Memory B cell (primary cell): ENCODE results near the gene PEAK3.

Source experiments
- ATAC-seq: fragments of 150-1000 bp; cut with Tn5 transposase; 2 replicates; pipeline ENCODE4 v1.10.0; 2021; ENCODE audit warnings: low read depth, mild to moderate bottlenecking, moderate library complexity
- DNase-seq, 2 donors: peaks; one replicate each; pipeline ENCODE4 v3.0.0; 2022; ENCODE audit warnings: low spot score in 2 of 2
- H3K27ac Mint-ChIP-seq: one replicate; pipeline ENCODE4 v1.8.0; 2022; ENCODE audit warnings: mild to moderate bottlenecking, moderate library complexity, mixed read lengths
- H3K27me3 Mint-ChIP-seq: one replicate; pipeline ENCODE4 v1.8.0; 2022; ENCODE audit warnings: mixed read lengths
- H3K36me3 Mint-ChIP-seq: one replicate; pipeline ENCODE4 v1.8.0; 2022; ENCODE audit warnings: mild to moderate bottlenecking, mixed read lengths
- H3K4me1 Mint-ChIP-seq: one replicate; pipeline ENCODE4 v1.8.0; 2022; ENCODE audit warnings: mixed read lengths
- H3K4me3 Mint-ChIP-seq: one replicate; pipeline ENCODE4 v1.8.0; 2022; ENCODE audit warnings: mild to moderate bottlenecking, moderate library complexity, mixed read lengths
- H3K9me3 Mint-ChIP-seq: one replicate; pipeline ENCODE4 v1.8.0; 2022; ENCODE audit warnings: mixed read lengths

The PEAK3 gene

GRCh38 chr19:2282062-2282861, at the start of gene PEAK3:
Gene PEAK3 (minus strand): TSS chr19:2282175. CDS start chr19:2280931, 1,244 bp downstream.
- no peak for DNase-seq
- Mint-ChIP-seq H3K27ac (peak within 1 kb of the TSS; percentile 37), H3K36me3 (no peaks in the 10 kb centered on the region), H3K27me3 (no peaks in the 10 kb centered on the region), H3K4me3 (peak within 1 kb of the TSS; percentile 76), H3K4me1 (peaks cover 11% of the 10 kb centered on the region), H3K9me3 (no peaks in the 10 kb centered on the region)
- peak; percentile 48 for ATAC-seq

DNA sequence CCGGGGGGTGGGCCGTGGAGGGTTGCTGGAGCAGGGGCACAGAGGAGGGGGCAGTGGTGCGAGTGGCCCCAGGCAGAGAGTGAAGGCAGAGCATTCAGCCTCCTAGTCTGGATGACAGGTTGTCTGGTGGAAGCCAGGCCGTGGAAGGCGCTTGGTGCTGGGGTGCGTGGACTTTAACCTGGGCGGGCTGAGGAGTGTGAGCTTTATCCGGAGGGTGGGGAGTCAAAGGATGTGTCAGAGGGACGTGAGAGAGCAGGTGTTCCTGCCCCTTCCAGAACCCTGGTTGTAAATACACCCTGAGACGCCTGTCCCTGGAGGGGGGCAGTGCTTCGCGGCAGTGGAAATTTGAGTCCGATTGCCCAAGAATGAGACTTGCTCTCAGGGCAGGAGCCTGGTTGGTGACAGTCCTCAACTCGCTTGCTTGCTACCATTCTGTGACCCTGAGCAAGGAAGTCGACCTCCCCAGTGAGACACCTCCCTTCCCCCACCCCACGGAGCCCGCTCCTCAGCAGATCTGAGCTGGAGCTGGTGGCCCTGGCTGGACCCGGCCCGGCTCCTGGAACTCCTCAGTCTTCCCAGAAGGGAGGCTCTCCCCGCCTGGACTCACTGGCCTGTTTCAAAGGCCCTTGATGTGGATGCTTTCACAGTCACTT, 48.8 kb upstream of the PEAK3 start:
- Mint-ChIP-seq H3K4me1 (peaks cover 60% of the 10 kb centered on the region), H3K27ac (peak overlapping the region; percentile 95)
- no peak for DNase-seq

GRCh38 chr19:2330255-2330631, 48.3 kb upstream of the PEAK3 start:
- peak overlapping the region; percentile 24 for H3K4me3 Mint-ChIP-seq
- no peak for DNase-seq
- H3K4me1 Mint-ChIP-seq = peaks cover 60% of the 10 kb centered on the region
- peak overlapping the region; percentile 95 for H3K27ac Mint-ChIP-seq
- no peak for ATAC-seq
- no peaks in the 10 kb centered on the region for H3K9me3 Mint-ChIP-seq
- H3K36me3 Mint-ChIP-seq = peaks cover 10% of the 10 kb centered on the region
- H3K27me3 Mint-ChIP-seq = no peaks in the 10 kb centered on the region

More for the DNA sequence above, 48.8 kb upstream of the PEAK3 start:
- H3K36me3 Mint-ChIP-seq = peaks cover 12% of the 10 kb centered on the region
- H3K27me3 Mint-ChIP-seq = no peaks in the 10 kb centered on the region
- peak overlapping the region; percentile 25 for H3K4me3 Mint-ChIP-seq
- no peak for ATAC-seq
- H3K9me3 Mint-ChIP-seq = peaks cover 2% of the 10 kb centered on the region

- Mint-ChIP-seq H3K4me1 (peaks cover 65% of the 10 kb centered on the region), H3K36me3 (peaks cover 7% of the 10 kb centered on the region), H3K27ac (peak overlapping the region; percentile 95), H3K27me3 (no peaks in the 10 kb centered on the region), H3K4me3 (peak overlapping the region; percentile 85), H3K9me3 (no peaks in the 10 kb centered on the region)
- ATAC-seq (no peak), DNase-seq (no peak)
These were observed 47.5 kb upstream of the PEAK3 start for GRCh38 chr19:2329501-2329916.

GRCh38 chr19:2329149-2329478, 47.1 kb upstream of the PEAK3 start:
- ATAC-seq (no peak), DNase-seq (no peak)
- Mint-ChIP-seq H3K4me3 (peak overlapping the region; percentile 85), H3K4me1 (peaks cover 67% of the 10 kb centered on the region), H3K36me3 (peaks cover 7% of the 10 kb centered on the region), H3K27ac (peak overlapping the region; percentile 95), H3K27me3 (no peaks in the 10 kb centered on the region), H3K9me3 (no peaks in the 10 kb centered on the region)

DNA sequence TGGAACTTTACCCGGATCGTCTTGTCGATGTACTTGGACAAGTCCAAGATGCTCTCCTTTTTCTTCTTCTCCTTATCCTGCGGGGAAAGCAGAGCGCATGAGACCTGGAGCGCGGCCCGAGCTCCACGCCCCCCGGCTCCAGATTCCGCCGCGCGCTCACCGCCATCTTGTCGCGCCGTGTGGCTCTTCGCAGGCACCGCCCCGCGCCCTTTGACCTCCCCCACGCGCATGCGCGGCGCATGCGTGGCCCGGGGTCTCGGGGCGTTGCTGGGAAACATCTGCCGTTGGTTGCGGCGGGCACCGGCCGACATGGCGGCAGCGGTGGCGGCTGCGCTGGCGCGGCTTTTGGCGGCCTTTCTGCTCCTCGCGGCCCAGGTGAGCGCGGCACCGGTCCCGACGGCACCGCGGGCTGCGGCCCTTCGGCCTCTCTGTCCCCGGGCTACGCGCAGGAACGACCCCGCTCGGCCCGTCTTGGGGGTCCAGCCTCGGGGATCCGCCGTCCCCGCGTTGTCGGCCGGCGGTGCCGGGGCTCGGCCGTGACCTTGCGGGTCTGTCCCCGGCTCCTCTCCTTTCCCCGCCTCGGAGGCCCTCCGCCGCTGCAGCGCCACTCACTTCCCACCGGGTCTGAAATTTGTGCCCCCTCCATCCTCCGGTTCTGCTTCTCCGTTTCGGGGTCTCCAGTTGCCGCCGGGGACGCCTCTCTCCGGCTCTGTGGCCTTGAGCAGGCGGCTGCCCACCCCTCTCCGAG, 46.6 kb upstream of the PEAK3 start, which contains the start of the genes LSM7 and SPPL2B:
LSM7 (minus strand) TSS at position 186 of the 748 bp plus-strand sequence; CDS start at position 166, 20 bp downstream.
SPPL2B (plus strand) TSS at position 284 of the 748 bp plus-strand sequence; CDS start at position 310, 26 bp downstream.
- ATAC-seq = peak; percentile 53
- Mint-ChIP-seq H3K4me1 (peaks cover 68% of the 10 kb centered on the region), H3K36me3 (peaks cover 9% of the 10 kb centered on the region), H3K27ac (peak within 1 kb of the TSS; percentile 95), H3K4me3 (peak within 1 kb of the TSS; percentile 94), H3K9me3 (no peaks in the 10 kb centered on the region), H3K27me3 (no peaks in the 10 kb centered on the region)
- DNase-seq = peak; percentile 91 to 93

DNA sequence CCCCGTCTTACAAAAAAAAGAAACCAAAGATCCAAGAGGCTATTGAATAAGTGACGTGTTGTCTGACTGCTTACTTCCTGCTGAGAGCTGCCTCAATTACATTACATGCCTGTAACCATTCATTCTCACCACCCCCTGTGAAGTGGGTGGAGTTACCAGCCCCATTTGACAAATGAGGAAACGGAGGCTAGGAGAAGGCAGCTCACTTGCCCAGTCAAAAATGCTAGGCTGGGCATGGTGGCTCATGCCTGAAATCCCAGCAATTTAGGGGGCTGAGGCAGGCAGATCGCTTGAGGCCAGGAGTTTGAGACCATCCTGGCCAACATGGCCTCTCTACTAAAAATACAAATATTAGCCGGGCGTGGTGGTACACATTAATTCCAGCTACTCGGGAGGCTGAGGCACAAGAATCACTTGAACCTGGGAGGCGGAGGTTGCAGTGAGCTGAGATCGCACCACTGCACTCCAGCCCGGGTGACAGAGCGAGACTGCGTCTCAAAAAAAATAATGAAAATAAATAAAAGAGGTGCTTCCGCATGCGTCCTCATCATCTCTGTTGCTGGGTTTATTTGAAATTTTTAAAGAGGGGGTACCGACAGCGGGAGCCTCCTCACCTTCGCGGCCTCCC, 45.9 kb upstream of the PEAK3 start:
- H3K27ac Mint-ChIP-seq = peak overlapping the region; percentile 95
- ATAC-seq = peak; percentile 37
- H3K4me1 Mint-ChIP-seq = peaks cover 64% of the 10 kb centered on the region
- no peaks in the 10 kb centered on the region for H3K27me3 Mint-ChIP-seq
- no peaks in the 10 kb centered on the region for H3K9me3 Mint-ChIP-seq
- peaks cover 11% of the 10 kb centered on the region for H3K36me3 Mint-ChIP-seq
- no peak for DNase-seq
- peak overlapping the region; percentile 94 for H3K4me3 Mint-ChIP-seq

GRCh38 chr19:2326699-2327360, 44.9 kb upstream of the PEAK3 start:
- ATAC-seq (no peak), DNase-seq (no peak)
- H3K4me1 Mint-ChIP-seq = peaks cover 55% of the 10 kb centered on the region
- no peaks in the 10 kb centered on the region for H3K9me3 Mint-ChIP-seq
- H3K4me3 Mint-ChIP-seq = peak overlapping the region; percentile 94
- H3K36me3 Mint-ChIP-seq = peaks cover 12% of the 10 kb centered on the region
- H3K27me3 Mint-ChIP-seq = no peaks in the 10 kb centered on the region
- H3K27ac Mint-ChIP-seq = peak overlapping the region; percentile 95

GRCh38 chr19:2325281-2326046, 43.5 kb upstream of the PEAK3 start:
- H3K36me3 Mint-ChIP-seq = peaks cover 12% of the 10 kb centered on the region
- H3K4me3 Mint-ChIP-seq = peak overlapping the region; percentile 56
- peak overlapping the region; percentile 85 for H3K27ac Mint-ChIP-seq
- no peaks in the 10 kb centered on the region for H3K9me3 Mint-ChIP-seq
- peaks cover 51% of the 10 kb centered on the region for H3K4me1 Mint-ChIP-seq
- H3K27me3 Mint-ChIP-seq = no peaks in the 10 kb centered on the region
- no peak for DNase-seq
- ATAC-seq = peak; percentile 20

DNA sequence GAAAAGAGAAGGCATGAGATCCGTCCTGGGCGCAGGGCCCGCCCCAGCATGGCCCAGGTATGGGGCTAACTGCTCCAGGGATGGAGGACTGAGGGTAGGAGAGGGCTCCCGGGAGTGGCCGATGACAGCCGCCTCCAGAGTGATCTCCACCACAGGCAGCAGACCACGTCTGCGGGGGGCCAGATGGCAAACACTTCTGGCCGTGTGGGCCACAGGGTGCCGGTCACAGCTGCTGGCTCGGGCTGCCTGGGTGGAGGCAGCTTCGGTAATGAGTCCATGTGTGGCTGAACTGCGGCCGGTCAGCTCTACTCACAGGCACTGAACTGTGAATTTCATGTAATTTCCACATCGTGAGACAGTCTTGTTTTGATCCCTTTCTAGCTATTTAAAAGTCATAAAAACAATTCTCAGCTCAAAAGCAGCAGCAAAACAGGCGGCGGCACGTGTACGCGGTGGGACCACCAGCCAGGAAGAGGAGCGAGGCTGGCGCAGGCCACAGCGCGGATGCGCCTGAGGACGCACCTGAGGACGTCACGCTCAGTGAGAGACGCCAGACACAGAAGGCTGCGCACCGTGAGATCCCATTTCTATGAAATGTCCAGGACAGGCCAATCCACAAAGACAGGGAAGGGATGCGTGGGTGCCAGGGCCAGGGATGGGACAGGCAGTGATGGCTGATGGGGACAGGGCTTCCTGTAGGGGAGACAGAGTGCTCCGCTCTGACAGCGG, 42.4 kb upstream of the PEAK3 start:
- Mint-ChIP-seq H3K4me3 (peak overlapping the region; percentile 69), H3K9me3 (no peaks in the 10 kb centered on the region), H3K4me1 (peaks cover 44% of the 10 kb centered on the region), H3K27me3 (no peaks in the 10 kb centered on the region), H3K36me3 (peaks cover 12% of the 10 kb centered on the region), H3K27ac (peak overlapping the region; percentile 85)
- ATAC-seq (peak; percentile 23), DNase-seq (no peak)

DNA sequence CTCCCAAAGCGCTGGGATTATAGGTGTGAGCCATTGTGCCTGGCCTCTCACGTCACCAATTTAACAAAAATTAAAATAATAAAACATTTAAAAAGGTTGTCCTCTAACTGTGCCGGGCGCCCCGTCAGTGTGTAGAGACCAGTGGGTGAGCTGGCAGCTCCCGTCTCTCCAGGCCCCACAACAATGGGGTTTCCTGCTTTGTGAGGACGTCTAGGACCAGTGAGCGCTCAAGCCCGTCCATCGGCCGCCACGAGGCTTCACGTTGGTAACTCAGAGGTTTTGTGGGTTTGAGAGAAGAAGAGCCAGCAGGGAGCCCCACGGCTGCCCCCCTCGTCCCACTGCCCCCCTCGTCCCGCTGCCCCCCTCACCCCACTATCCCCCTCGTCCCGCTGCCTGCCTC, 41.7 kb upstream of the PEAK3 start:
- Mint-ChIP-seq H3K36me3 (peaks cover 12% of the 10 kb centered on the region), H3K4me3 (no peak overlapping the region), H3K4me1 (peaks cover 45% of the 10 kb centered on the region), H3K27me3 (no peaks in the 10 kb centered on the region), H3K27ac (peak overlapping the region; percentile 85), H3K9me3 (no peaks in the 10 kb centered on the region)
- ATAC-seq (no peak), DNase-seq (no peak)

GRCh38 chr19:2321565-2322283, 39.7 kb upstream of the PEAK3 start:
- ATAC-seq = no peak
- Mint-ChIP-seq H3K4me3 (no peak overlapping the region), H3K27me3 (no peaks in the 10 kb centered on the region), H3K36me3 (peaks cover 10% of the 10 kb centered on the region), H3K4me1 (peaks cover 43% of the 10 kb centered on the region), H3K9me3 (no peaks in the 10 kb centered on the region), H3K27ac (no peak overlapping the region)
- DNase-seq = no peak
